ENCODE data around the gene KEL.

KEL gene

GRCh38 chr7:142934056-142934455 lies 28.1 kb downstream of the KEL start:
- no peak overlapping the region for H3K9ac ChIP-seq (ENCODE audit: low read length)
- H3K4me1 ChIP-seq (ENCODE audit: control insufficient read depth, insufficient read depth, low read length): no peaks in the 10 kb centered on the region
- H3K4me3 ChIP-seq (ENCODE audit: low read length): no peak overlapping the region
- no peak overlapping the region for H3K27ac ChIP-seq (ENCODE audit: low read depth, low read length)
- no peaks in the 10 kb centered on the region for H3K27me3 ChIP-seq (ENCODE audit: control insufficient read depth, insufficient read depth, low read length)
- no peaks in the 10 kb centered on the region for H3K36me3 ChIP-seq (ENCODE audit: control insufficient read depth, insufficient read depth, low read length)

DNA sequence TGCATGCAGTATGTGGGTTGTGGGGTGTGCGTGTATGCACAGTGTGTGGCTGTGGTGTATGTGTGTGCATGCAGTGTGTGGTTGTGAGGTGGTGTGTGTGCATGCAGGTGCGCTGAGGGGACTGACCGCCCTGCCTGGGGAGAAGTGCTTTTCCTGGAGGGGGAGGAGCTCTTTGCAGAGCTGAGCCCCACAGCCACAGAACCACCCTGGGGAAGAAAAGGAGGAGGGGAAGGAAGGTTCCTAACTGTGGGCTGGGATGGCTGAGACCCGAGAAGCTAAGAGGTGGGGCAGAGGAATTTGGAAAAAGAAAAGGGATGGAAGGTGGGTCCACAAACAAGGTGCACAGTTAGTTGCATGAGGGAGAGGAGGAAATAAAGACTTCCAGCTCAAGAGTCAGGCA lies 28.5 kb downstream of the KEL start, which contains the start of gene TRPV5:
TRPV5 (minus strand) TSS at position 123 of the 400 bp plus-strand sequence. CDS start 287 bp downstream, outside the sequence.
- Histone ChIP-seq H3K4me3 (ENCODE audit: low read length) (no peak within 1 kb of the TSS), H3K27ac (ENCODE audit: low read depth, low read length) (no peak within 1 kb of the TSS), H3K4me1 (ENCODE audit: control insufficient read depth, insufficient read depth, low read length) (no peaks in the 10 kb centered on the region), H3K27me3 (ENCODE audit: control insufficient read depth, insufficient read depth, low read length) (no peaks in the 10 kb centered on the region), H3K9ac (ENCODE audit: low read length) (no peak within 1 kb of the TSS), H3K36me3 (ENCODE audit: control insufficient read depth, insufficient read depth, low read length) (no peaks in the 10 kb centered on the region)

GRCh38 chr7:142933092-142933475 lies 29.1 kb downstream of the KEL start:
- Histone ChIP-seq H3K36me3 (ENCODE audit: control insufficient read depth, insufficient read depth, low read length) (no peaks in the 10 kb centered on the region), H3K27me3 (ENCODE audit: control insufficient read depth, insufficient read depth, low read length) (no peaks in the 10 kb centered on the region), H3K9ac (ENCODE audit: low read length) (no peak overlapping the region), H3K4me1 (ENCODE audit: control insufficient read depth, insufficient read depth, low read length) (no peaks in the 10 kb centered on the region), H3K27ac (ENCODE audit: low read depth, low read length) (no peak overlapping the region), H3K4me3 (ENCODE audit: low read length) (no peak overlapping the region)

DNA sequence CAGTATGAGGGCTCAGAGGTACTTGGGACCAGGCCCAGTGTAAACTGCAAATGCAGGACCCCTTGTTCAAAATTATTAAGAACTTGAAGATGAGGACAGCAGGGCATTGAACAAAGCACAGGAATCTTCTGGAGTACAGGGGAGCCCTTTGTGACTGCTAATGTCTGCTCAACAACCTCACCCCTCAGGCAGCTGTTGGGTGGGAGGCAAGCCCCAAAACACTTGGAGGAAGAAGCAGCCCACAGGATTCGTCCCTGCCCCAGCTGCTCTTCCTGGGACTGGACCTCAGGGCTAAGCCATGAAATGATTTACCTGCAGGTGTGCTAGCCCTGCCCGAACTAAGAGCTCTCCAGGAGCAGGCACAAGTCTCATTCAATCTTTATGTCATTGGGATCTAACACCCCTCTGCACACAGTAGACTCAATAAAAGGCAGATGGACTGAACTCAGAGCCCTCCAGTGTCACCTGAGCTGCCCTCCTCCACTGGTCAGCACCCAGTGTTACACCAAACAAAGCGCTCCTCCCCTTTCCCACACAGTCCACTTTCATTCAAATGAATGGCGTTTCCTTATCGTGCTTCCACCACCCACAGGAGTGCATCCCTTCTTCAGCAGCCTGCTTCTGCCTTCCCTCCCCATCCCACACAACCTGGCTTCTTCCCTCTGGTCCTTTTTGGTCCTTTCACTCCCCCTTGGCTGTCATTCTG lies 29.6 kb downstream of the KEL start:
- no peaks in the 10 kb centered on the region for H3K27me3 ChIP-seq (ENCODE audit: control insufficient read depth, insufficient read depth, low read length)
- H3K9ac ChIP-seq (ENCODE audit: low read length): no peak overlapping the region
- H3K4me1 ChIP-seq (ENCODE audit: control insufficient read depth, insufficient read depth, low read length): no peaks in the 10 kb centered on the region
- H3K27ac ChIP-seq (ENCODE audit: low read depth, low read length): no peak overlapping the region
- H3K36me3 ChIP-seq (ENCODE audit: control insufficient read depth, insufficient read depth, low read length): no peaks in the 10 kb centered on the region
- H3K4me3 ChIP-seq (ENCODE audit: low read length): no peak overlapping the region

GRCh38 chr7:142930126-142930730 lies 31.9 kb downstream of the KEL start:
- H3K36me3 ChIP-seq (ENCODE audit: control insufficient read depth, insufficient read depth, low read length): no peaks in the 10 kb centered on the region
- H3K4me3 ChIP-seq (ENCODE audit: low read length): no peak overlapping the region
- H3K9ac ChIP-seq (ENCODE audit: low read length): no peak overlapping the region
- H3K4me1 ChIP-seq (ENCODE audit: control insufficient read depth, insufficient read depth, low read length): no peaks in the 10 kb centered on the region
- no peaks in the 10 kb centered on the region for H3K27me3 ChIP-seq (ENCODE audit: control insufficient read depth, insufficient read depth, low read length)
- H3K27ac ChIP-seq (ENCODE audit: low read depth, low read length): no peak overlapping the region

DNA sequence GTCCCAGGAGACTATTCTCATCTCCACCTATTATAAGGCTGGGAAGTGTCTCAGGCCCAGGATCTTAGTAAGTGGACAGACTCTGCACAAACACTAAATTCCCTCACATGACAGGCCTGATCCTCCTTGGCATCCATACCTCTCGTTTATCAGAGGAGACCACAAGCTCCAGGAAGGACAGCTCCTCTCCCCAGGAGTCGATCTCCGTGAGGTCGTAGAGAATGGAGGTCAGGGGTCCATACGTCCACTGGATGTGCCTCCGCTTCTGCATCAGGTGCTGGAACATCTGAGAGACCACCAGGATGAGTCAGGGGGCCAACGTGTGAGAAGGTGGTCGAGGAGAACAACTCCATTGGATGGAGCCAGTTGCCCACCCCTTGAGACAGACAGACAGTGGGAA lies 34.2 kb downstream of the KEL start:
- no peak overlapping the region for H3K4me3 ChIP-seq (ENCODE audit: low read length)
- no peak overlapping the region for H3K27ac ChIP-seq (ENCODE audit: low read depth, low read length)

DNA sequence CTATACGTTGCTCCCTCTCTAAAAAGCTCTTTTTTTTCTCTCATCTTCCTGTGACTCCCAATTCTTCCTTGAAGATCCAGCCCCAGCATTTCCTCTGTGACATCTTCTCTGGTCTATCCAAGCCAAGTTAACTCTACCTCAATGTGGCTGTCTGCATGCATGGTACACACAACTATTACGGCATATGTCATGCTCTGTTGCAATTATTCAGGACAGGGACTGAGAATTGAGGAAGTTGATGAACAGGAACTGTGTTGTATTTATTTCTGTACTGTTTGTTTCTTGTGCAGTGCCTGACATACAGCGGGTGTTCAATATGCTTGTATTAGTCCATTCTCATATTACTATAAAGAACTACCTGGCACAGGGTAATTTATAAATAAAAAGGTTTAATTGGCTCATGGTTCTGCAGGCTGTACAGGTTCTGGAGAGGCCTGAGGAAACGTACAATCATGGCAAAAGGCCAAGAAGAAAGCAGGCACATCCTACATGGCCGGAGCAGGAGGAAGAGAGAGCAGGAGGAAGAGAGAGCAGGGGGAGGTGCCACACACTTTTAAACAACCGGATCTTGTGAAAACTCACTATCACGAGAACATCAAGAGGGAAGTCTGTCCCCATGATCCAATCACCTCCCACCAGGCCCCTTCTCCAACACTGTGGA lies 34.9 kb downstream of the KEL start:
- no peak overlapping the region for H3K27ac ChIP-seq (ENCODE audit: low read depth, low read length)
- no peaks in the 10 kb centered on the region for H3K36me3 ChIP-seq (ENCODE audit: control insufficient read depth, insufficient read depth, low read length)
- H3K27me3 ChIP-seq (ENCODE audit: control insufficient read depth, insufficient read depth, low read length): no peaks in the 10 kb centered on the region
- no peak overlapping the region for H3K4me3 ChIP-seq (ENCODE audit: low read length)
- H3K4me1 ChIP-seq (ENCODE audit: control insufficient read depth, insufficient read depth, low read length): no peaks in the 10 kb centered on the region
- no peak overlapping the region for H3K9ac ChIP-seq (ENCODE audit: low read length)

More for the DNA sequence above, 34.2 kb downstream of the KEL start:
- Histone ChIP-seq H3K4me1 (ENCODE audit: control insufficient read depth, insufficient read depth, low read length) (no peaks in the 10 kb centered on the region), H3K27me3 (ENCODE audit: control insufficient read depth, insufficient read depth, low read length) (no peaks in the 10 kb centered on the region), H3K9ac (ENCODE audit: low read length) (no peak overlapping the region), H3K36me3 (ENCODE audit: control insufficient read depth, insufficient read depth, low read length) (no peaks in the 10 kb centered on the region)

DNA sequence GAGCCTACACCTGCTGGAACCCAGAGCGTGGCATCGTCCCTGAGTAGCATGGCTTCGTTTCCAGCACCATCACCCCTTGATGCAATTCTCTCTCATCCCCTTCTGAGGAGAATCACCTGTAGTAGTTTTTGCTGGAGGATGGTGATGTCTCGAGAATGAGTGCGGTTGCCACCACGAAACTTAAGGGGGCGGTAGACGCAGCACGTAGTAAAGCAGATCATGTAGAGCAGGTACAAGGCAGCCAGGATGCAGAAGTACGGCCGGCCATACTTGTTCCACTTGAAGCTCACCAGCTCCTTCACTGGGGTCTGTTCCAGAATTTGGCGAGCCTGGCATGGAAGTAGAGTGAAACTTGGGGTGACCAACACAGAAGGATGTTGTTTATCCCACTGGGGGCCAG lies 36.8 kb downstream of the KEL start:
- no peaks in the 10 kb centered on the region for H3K27me3 ChIP-seq (ENCODE audit: control insufficient read depth, insufficient read depth, low read length)

DNA sequence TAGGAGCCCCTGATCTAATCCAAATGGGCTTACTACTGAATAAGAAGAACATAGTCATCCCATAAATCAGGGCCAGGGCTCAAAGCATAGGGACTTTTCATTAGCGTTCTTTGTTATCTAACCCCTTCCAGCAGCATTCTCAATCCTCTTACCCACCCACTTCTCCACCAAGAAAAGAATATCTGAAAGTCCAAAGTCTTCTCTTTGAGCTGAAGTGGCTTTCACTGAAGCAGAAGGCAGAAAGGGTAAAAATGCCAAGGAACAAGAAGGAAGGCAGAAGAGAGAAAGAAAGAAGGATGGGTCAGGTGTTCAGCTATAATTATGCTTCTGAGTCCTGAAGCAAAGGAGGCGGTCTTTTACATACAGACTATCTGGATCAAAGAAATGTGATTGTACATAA lies 38.8 kb downstream of the KEL start:
- no peak overlapping the region for H3K4me3 ChIP-seq (ENCODE audit: low read length)
- no peak overlapping the region for H3K27ac ChIP-seq (ENCODE audit: low read depth, low read length)
- no peaks in the 10 kb centered on the region for H3K27me3 ChIP-seq (ENCODE audit: control insufficient read depth, insufficient read depth, low read length)
- H3K36me3 ChIP-seq (ENCODE audit: control insufficient read depth, insufficient read depth, low read length): no peaks in the 10 kb centered on the region
- no peak overlapping the region for H3K9ac ChIP-seq (ENCODE audit: low read length)
- H3K4me1 ChIP-seq (ENCODE audit: control insufficient read depth, insufficient read depth, low read length): no peaks in the 10 kb centered on the region

More for the DNA sequence above, 36.8 kb downstream of the KEL start:
- Histone ChIP-seq H3K4me1 (ENCODE audit: control insufficient read depth, insufficient read depth, low read length) (no peaks in the 10 kb centered on the region), H3K9ac (ENCODE audit: low read length) (no peak overlapping the region), H3K36me3 (ENCODE audit: control insufficient read depth, insufficient read depth, low read length) (no peaks in the 10 kb centered on the region), H3K4me3 (ENCODE audit: low read length) (no peak overlapping the region), H3K27ac (ENCODE audit: low read depth, low read length) (no peak overlapping the region)

DNA sequence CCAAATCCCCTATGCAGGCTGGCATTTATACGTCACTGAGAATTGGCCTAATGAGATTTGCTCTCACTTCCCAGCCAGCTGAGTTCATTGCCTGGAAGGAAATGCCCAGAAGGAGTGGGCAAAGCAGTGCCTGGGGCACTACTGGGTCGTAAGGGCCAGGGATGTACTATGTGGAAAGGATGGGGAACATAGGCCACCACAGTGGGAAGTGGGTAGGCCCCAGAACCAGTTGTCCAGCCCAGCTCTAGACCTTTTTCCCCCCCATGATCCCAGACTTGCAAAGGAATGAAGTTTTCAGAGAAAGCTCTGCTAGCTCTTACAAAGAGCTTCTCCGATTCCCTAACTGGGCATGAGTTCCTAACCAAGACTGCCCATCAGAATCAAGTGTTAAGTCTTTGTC lies 42.5 kb downstream of the KEL start:
- Histone ChIP-seq H3K27me3 (ENCODE audit: control insufficient read depth, insufficient read depth, low read length) (no peaks in the 10 kb centered on the region), H3K9ac (ENCODE audit: low read length) (no peak overlapping the region), H3K36me3 (ENCODE audit: control insufficient read depth, insufficient read depth, low read length) (no peaks in the 10 kb centered on the region), H3K4me1 (ENCODE audit: control insufficient read depth, insufficient read depth, low read length) (no peaks in the 10 kb centered on the region), H3K27ac (ENCODE audit: low read depth, low read length) (no peak overlapping the region), H3K4me3 (ENCODE audit: low read length) (no peak overlapping the region)

DNA sequence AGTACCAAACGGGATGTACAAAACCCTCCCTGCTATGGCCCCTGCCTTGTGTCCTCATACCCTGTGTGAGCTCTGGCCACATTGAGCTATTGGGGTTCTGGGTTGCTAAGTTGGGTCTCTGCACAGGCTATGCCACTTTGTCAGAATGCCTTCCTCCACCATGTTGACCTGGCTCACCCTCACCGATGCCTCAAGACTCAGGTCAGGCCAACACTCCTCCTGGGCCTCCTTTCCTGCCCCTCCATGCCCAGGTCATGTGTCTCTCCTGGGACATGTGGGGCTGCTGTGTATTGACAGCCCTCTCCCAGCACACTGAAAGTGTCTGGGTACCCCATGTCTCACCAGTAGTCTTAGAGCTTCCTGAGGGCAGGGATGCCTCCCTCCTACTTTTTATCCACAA lies 43.3 kb downstream of the KEL start:
- H3K36me3 ChIP-seq (ENCODE audit: control insufficient read depth, insufficient read depth, low read length): no peaks in the 10 kb centered on the region
- H3K4me1 ChIP-seq (ENCODE audit: control insufficient read depth, insufficient read depth, low read length): no peaks in the 10 kb centered on the region
- no peak overlapping the region for H3K4me3 ChIP-seq (ENCODE audit: low read length)
- H3K27me3 ChIP-seq (ENCODE audit: control insufficient read depth, insufficient read depth, low read length): no peaks in the 10 kb centered on the region
- no peak overlapping the region for H3K27ac ChIP-seq (ENCODE audit: low read depth, low read length)
- no peak overlapping the region for H3K9ac ChIP-seq (ENCODE audit: low read length)

- Histone ChIP-seq H3K36me3 (ENCODE audit: control insufficient read depth, insufficient read depth, low read length) (no peaks in the 10 kb centered on the region), H3K9ac (ENCODE audit: low read length) (no peak overlapping the region), H3K4me1 (ENCODE audit: control insufficient read depth, insufficient read depth, low read length) (no peaks in the 10 kb centered on the region), H3K27ac (ENCODE audit: low read depth, low read length) (no peak overlapping the region), H3K4me3 (ENCODE audit: low read length) (no peak overlapping the region), H3K27me3 (ENCODE audit: control insufficient read depth, insufficient read depth, low read length) (no peaks in the 10 kb centered on the region)
Measured at GRCh38 chr7:142917447-142917846, 44.7 kb downstream of the KEL start.
